K562 (cell line): Measurements from ENCODE around the gene ADGRG1. TPM values are rescaled to one million over a fixed set of nuclear protein-coding genes. Genes with fewer than 3 reads are reported as not detected.

Experiments
- CBFA2T2 ChIP-seq: fragments of 450-650 bp; conservative IDR thresholded peaks from 2 replicates; pipeline ENCODE4 v1.6.1; 2017; ENCODE audit warnings: mild to moderate bottlenecking
- CBFB ChIP-seq: sonication (generic); formaldehyde crosslinking; IDR thresholded peaks from 2 replicates; pipeline ENCODE4 v1.4.0; 2020; ENCODE audit warnings: mild to moderate bottlenecking, missing genetic modification reagents
- CREBBP ChIP-seq: IDR thresholded peaks from one replicate; pipeline ENCODE4 v1.6.1; 2012; ENCODE audit warnings: low read depth, mild to moderate bottlenecking, control low read depth, inconsistent platforms, low read length
- CSDE1 ChIP-seq, 2 experiments: fragments of 450-650 bp; IDR thresholded peaks; 2 replicates each; pipeline ENCODE4 v1.6.1; 2016; ENCODE audit warnings: mild to moderate bottlenecking in 1 of 2
- DNMT1 ChIP-seq: fragments of 450-650 bp; IDR thresholded peaks from 2 replicates; pipeline ENCODE4 v1.6.1; 2016; ENCODE audit warnings: antibody characterized with exemption, mild to moderate bottlenecking
- FOSL1 ChIP-seq: fragments of 200-800 bp; sonication (Bioruptor generic); conservative IDR thresholded peaks from 2 replicates; pipeline ENCODE4 v1.6.1; 2016; ENCODE audit warnings: missing genetic modification characterization, missing compliant biosample characterization
- FOXA3 ChIP-seq, 2 experiments: fragments of 450-650 bp in 1 of 2; sonication (generic) in 1 of 2; formaldehyde crosslinking; IDR thresholded peaks in 1 of 2; conservative IDR thresholded peaks in 1 of 2; 2 replicates each; pipeline versions ENCODE4 v1.4.0 to v1.8.0; 2020 to 2022; ENCODE audit warnings: mild to moderate bottlenecking in 2 of 2, missing genetic modification reagents in 1 of 2
- GABPA ChIP-seq: fragments of 200-800 bp; sonication (Bioruptor generic); conservative IDR thresholded peaks from 2 replicates; pipeline ENCODE4 v1.6.1; 2016; ENCODE audit warnings: low read depth, missing genetic modification characterization, missing compliant biosample characterization
- HDAC1 ChIP-seq, 2 experiments: fragments of 450-650 bp; IDR thresholded peaks; 2 replicates each; pipeline ENCODE4 v1.6.1; 2016 to 2017; ENCODE audit warnings: inconsistent platforms in 1 of 2, mild to moderate bottlenecking in 1 of 2, moderate library complexity in 1 of 2
- HDGF ChIP-seq: fragments of 450-650 bp; IDR thresholded peaks from 2 replicates; pipeline ENCODE4 v1.6.1; 2016
- KDM5B ChIP-seq: fragments of 200-600 bp; sonication (generic); IDR thresholded peaks from 2 replicates; pipeline ENCODE4 v1.6.1; 2012; ENCODE audit warnings: low read depth, mild to moderate bottlenecking, moderate library complexity, low read length, control low read depth, inconsistent platforms; ENCODE audit not compliant: insufficient replicate concordance
- LARP7 ChIP-seq: fragments of 450-650 bp; IDR thresholded peaks from 2 replicates; pipeline ENCODE4 v1.6.1; 2016
- LEF1 ChIP-seq: fragments of 450-650 bp; IDR thresholded peaks from 2 replicates; pipeline ENCODE4 v1.6.1; 2016; ENCODE audit warnings: mild to moderate bottlenecking
- MCM5 ChIP-seq: fragments of 450-650 bp; IDR thresholded peaks from 2 replicates; pipeline ENCODE4 v1.6.1; 2016; ENCODE audit warnings: low read depth
- NELFE ChIP-seq: IDR thresholded peaks from 2 replicates; pipeline ENCODE4 v1.6.1; 2011; ENCODE audit warnings: mild to moderate bottlenecking; ENCODE audit not compliant: insufficient read depth, insufficient read length
- POLR2AphosphoS2 ChIP-seq: IDR thresholded peaks from 2 replicates; pipeline ENCODE4 v1.6.1; 2012; ENCODE audit warnings: low read length, improper control_type of control experiment
- SIRT6 ChIP-seq: IDR thresholded peaks from one replicate; pipeline ENCODE4 v1.6.1; 2012; ENCODE audit warnings: low read depth, mild to moderate bottlenecking, control low read depth, inconsistent platforms, low read length, moderate library complexity
- SIX5 ChIP-seq, 2 experiments: IDR thresholded peaks; 2 replicates each; pipeline ENCODE4 v1.6.1; 2011; ENCODE audit warnings: low read length in 2 of 2, borderline replicate concordance in 1 of 2, low read depth in 1 of 2, mild to moderate bottlenecking in 1 of 2, moderate library complexity in 1 of 2; ENCODE audit not compliant: insufficient read depth in 1 of 2
- SNIP1 ChIP-seq: fragments of 450-650 bp; IDR thresholded peaks from 2 replicates; pipeline ENCODE4 v1.7.1; 2017; ENCODE audit warnings: low read depth, mild to moderate bottlenecking
- SRSF1 ChIP-seq: fragments of 200-400 bp; formaldehyde crosslinking; IDR thresholded peaks from 2 replicates; pipeline ENCODE4 v1.6.1; 2017; ENCODE audit warnings: mild to moderate bottlenecking, low read depth, low read length, moderate library complexity
- U2AF2 ChIP-seq: fragments of 200-400 bp; formaldehyde crosslinking; optimal IDR thresholded peaks from 2 replicates; pipeline ENCODE3; 2017; ENCODE audit warnings: low read depth, mild to moderate bottlenecking, low read length
- YBX1 ChIP-seq: fragments of 450-650 bp; IDR thresholded peaks from 2 replicates; pipeline ENCODE4 v1.7.1; 2016; ENCODE audit warnings: mild to moderate bottlenecking
- ZBTB1 ChIP-seq: sonication (generic); formaldehyde crosslinking; IDR thresholded peaks from 2 replicates; pipeline ENCODE4 v1.8.1; 2023; ENCODE audit warnings: missing genetic modification reagents, low read depth, mild to moderate bottlenecking, borderline replicate concordance
- ZNF146 ChIP-seq: IDR thresholded peaks from one replicate; pipeline ENCODE4 v1.6.1; 2018; ENCODE audit warnings: missing compliant biosample characterization; ENCODE audit not compliant: unreplicated experiment
- ZNF165 ChIP-seq: fragments of 250-450 bp; sonication (Bioruptor Pico); IDR thresholded peaks from 2 replicates; pipeline ENCODE4 v1.4.0; 2020; ENCODE audit warnings: borderline replicate concordance
- ZNF57 ChIP-seq: fragments of 450-650 bp; formaldehyde crosslinking; IDR thresholded peaks from 2 replicates; pipeline ENCODE4 v1.4.0; 2020; ENCODE audit warnings: mild to moderate bottlenecking, moderate library complexity
- ZNF583 ChIP-seq: fragments of 250-450 bp; sonication (Bioruptor Pico); IDR thresholded peaks from 2 replicates; pipeline ENCODE4 v1.4.0; 2020
- polyA plus RNA-seq, 8 experiments: library from polyadenylated mRNA; depleted of rRNA in 4 of 8; stranded (reverse) in 5 of 8; unstranded in 3 of 8; fragments of >200 nt; fragmentation: Nextera tagmentation in 2 of 8; fragmentation: Illumina TruSeq in 1 of 8; extraction: Ambion mirVana in 2 of 8; extraction: Trizol in 1 of 8; gene quantifications; 2 replicates each; pipeline versions ENCODE4 v1.2.1 to v1.2.3, GENCODE V29; 2011 to 2014; ENCODE audit warnings: inconsistent platforms in 1 of 8, missing spikeins in 1 of 8
- total RNA-seq, 7 experiments: library from RNA; depleted of rRNA in 6 of 7; stranded (reverse); fragments of >200 nt in 6 of 7; fragmentation: Illumina TruSeq in 2 of 7; extraction: Trizol in 2 of 7; gene quantifications; 2 replicates each; pipeline versions ENCODE4 v1.2.1 to v1.2.3, GENCODE V29; 2011 to 2021; ENCODE audit warnings: low replicate concordance in 1 of 7
- TF ChIP-seq, protein P1 (sequence below): fragments of 450-650 bp; formaldehyde crosslinking; IDR thresholded peaks from 2 replicates; pipeline ENCODE4 v1.4.0; 2022; ENCODE audit warnings: missing genetic modification characterization
- TF ChIP-seq, protein P2 (sequence below): sonication (generic); formaldehyde crosslinking; IDR thresholded peaks from 2 replicates; pipeline ENCODE4 v1.8.0; 2023; ENCODE audit warnings: mild to moderate bottlenecking, missing genetic modification reagents

ADGRG1 gene
- total and polyA plus RNA-seq, 9 of the 15 experiments (the other 6 are each of a cell fraction or from before 2014, with no cell fraction given): 0.04 to 0.31 (median 0.16) TPM; not detected in 6

DNA sequence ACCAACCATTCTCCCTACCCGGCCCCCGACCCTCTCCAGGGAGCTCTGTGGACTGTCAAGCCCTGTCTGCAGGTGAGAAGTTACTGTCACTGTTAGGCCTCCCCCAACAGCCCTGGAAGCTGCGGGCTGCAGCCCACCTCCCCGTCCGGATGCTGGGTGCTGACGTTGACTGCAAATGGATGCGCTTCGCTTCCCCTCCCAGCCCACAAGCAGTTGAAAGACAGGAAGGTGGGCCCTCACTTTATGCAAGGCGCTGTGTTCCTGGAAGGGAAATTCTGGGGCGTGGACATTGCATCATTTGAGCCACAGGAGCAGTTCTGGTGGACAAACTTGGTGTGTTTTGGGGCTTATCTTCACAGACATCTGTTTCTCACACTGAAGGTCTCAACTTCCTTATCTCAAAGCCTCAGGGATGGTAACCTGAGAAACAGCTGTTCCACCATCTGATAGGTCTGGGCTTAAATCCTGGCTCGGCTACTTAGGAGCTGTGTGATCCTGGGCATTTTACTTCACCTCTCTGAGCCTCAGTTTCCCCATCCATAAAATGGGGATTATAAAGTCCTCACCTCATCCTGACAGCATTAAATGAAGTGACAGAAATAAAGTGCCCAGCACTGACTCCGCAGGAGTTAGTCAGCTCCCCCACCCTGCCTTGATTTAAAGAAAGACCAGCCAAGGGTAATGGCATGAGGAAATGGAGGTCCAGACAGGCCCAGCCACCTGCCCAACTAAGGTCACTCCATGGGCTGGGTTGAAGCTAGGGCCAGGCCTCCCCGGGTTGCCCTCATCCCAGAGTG, 61.5 kb downstream of the ADGRG1 start (continued):
- TF ChIP-seq, protein P1, sequence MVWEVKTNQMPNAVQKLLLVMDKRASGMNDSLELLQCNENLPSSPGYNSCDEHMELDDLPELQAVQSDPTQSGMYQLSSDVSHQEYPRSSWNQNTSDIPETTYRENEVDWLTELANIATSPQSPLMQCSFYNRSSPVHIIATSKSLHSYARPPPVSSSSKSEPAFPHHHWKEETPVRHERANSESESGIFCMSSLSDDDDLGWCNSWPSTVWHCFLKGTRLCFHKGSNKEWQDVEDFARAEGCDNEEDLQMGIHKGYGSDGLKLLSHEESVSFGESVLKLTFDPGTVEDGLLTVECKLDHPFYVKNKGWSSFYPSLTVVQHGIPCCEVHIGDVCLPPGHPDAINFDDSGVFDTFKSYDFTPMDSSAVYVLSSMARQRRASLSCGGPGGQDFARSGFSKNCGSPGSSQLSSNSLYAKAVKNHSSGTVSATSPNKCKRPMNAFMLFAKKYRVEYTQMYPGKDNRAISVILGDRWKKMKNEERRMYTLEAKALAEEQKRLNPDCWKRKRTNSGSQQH (CRISPR knock-in tag): no peak
- TF ChIP-seq MCM5: no peak
- 0 out of 2 replicates have a peak, but pooled peaks have one; percentile 57 for TF ChIP-seq ZBTB1
- no peak for TF ChIP-seq ZNF165 (CRISPR knock-in tag)
- TF ChIP-seq SIRT6: no peak
- no peak for TF ChIP-seq LARP7
- peak; percentile 85 to 98; a peak in 3 of 4 replicates for TF ChIP-seq HDAC1 (IDR thresholded peaks at IDR 0.05)
- TF ChIP-seq CREBBP: no peak
- no peak for TF ChIP-seq SIX5 (IDR thresholded peaks at IDR 0.05; ENCODE audit: borderline replicate concordance in 1 of 2, insufficient read depth in 1 of 2, low read depth in 1 of 2, low read length in 2 of 2)
- no peak for TF ChIP-seq SNIP1
- TF ChIP-seq GABPA (tag): peak; percentile 67
- peak; percentile 66 for TF ChIP-seq KDM5B
- peak in 1 of 2 experiments; percentile 29; a peak in 1 of 4 replicates for TF ChIP-seq CSDE1 (IDR thresholded peaks at IDR 0.05)
- TF ChIP-seq CBFA2T2: peak; percentile 100
- TF ChIP-seq SRSF1: no peak
- TF ChIP-seq FOXA3 (CRISPR knock-in tag; conservative IDR thresholded peaks at IDR 0.05 in 1 of 2, IDR thresholded peaks at IDR 0.05 in 1 of 2): peak in 1 of 2 experiments; percentile 28; a peak in 2 of 4 replicates
- TF ChIP-seq, protein P2, sequence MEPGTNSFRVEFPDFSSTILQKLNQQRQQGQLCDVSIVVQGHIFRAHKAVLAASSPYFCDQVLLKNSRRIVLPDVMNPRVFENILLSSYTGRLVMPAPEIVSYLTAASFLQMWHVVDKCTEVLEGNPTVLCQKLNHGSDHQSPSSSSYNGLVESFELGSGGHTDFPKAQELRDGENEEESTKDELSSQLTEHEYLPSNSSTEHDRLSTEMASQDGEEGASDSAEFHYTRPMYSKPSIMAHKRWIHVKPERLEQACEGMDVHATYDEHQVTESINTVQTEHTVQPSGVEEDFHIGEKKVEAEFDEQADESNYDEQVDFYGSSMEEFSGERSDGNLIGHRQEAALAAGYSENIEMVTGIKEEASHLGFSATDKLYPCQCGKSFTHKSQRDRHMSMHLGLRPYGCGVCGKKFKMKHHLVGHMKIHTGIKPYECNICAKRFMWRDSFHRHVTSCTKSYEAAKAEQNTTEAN: no peak
- no peak for TF ChIP-seq POLR2AphosphoS2
- peak; percentile 98 for TF ChIP-seq LEF1
- no peak for TF ChIP-seq YBX1
- no peak for TF ChIP-seq DNMT1
- TF ChIP-seq CBFB (CRISPR knock-in tag): no peak
- TF ChIP-seq ZNF146 (CRISPR knock-in tag): no peak
- TF ChIP-seq U2AF2: no peak
- TF ChIP-seq HDGF: no peak
- TF ChIP-seq FOSL1 (tag): peak; percentile 81
- TF ChIP-seq ZNF57 (CRISPR knock-in tag): no peak
- no peak for TF ChIP-seq ZNF583
- TF ChIP-seq NELFE: no peak
